ENCODE measurements around the gene RASL11A. TPM values are rescaled to one million over a fixed set of nuclear protein-coding genes. Genes with fewer than 3 reads are reported as not detected.
"Not testable (repeated sequence)": the region's sequence is repeated elsewhere in the genome, so short reads cannot be mapped to it uniquely, and the experiment has no call there.

Gene RASL11A
- total RNA-seq, 1 donor from 2014 or later: 1.8 TPM

DNA sequence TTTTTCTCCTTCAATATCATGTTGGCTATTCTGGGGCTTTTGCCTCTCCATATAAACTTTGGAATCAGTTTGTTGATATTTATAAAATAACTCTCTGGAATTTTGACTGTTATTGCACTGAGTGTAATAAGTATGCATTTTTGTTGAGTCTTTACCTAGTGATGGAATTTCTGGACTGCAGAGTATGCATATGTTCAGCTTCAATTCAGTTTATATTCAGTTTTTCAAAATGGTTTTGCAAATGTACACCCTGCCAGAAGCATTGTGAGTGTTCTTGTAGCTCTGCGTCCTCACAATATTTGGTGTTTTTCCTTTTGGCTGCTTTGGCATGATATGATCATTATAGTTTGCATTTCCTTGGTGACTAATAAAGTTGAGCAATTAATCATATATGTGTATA is 43.1 kb downstream of the RASL11A start:
- TF ChIP-seq, protein P1, sequence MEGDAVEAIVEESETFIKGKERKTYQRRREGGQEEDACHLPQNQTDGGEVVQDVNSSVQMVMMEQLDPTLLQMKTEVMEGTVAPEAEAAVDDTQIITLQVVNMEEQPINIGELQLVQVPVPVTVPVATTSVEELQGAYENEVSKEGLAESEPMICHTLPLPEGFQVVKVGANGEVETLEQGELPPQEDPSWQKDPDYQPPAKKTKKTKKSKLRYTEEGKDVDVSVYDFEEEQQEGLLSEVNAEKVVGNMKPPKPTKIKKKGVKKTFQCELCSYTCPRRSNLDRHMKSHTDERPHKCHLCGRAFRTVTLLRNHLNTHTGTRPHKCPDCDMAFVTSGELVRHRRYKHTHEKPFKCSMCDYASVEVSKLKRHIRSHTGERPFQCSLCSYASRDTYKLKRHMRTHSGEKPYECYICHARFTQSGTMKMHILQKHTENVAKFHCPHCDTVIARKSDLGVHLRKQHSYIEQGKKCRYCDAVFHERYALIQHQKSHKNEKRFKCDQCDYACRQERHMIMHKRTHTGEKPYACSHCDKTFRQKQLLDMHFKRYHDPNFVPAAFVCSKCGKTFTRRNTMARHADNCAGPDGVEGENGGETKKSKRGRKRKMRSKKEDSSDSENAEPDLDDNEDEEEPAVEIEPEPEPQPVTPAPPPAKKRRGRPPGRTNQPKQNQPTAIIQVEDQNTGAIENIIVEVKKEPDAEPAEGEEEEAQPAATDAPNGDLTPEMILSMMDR (conservative IDR thresholded peaks at IDR 0.05; ENCODE audit: low read depth, low read length): no peak
- DNase-seq (ENCODE audit: low read depth): no peak
- H3K4me3 ChIP-seq (ENCODE audit: low read depth, low read length): no peak overlapping the region

DNA sequence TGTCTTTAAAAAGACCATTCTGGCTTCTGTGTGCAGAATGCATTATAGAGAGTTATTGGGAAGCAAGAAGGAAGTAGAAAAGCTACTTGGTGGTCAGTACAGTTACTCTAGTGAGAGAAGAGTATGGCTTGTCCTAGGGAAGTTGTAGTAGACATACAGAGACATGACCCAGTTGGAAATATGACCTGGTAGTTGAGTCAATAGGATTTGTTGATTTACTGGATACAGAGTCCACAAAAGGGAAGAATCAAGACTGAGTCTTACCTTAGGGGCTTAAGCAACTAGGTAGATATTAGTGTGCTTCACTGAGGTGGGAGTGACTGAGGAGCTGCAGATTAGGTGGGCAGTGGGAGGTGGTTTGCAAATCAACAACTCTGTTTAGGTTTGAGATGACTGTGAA is 48.8 kb downstream of the RASL11A start:
- no peak overlapping the region for H3K4me3 ChIP-seq (ENCODE audit: low read depth, low read length)
- TF ChIP-seq, protein P1 (conservative IDR thresholded peaks at IDR 0.05; ENCODE audit: low read depth, low read length): no peak
- no peak for DNase-seq (ENCODE audit: low read depth)

DNA sequence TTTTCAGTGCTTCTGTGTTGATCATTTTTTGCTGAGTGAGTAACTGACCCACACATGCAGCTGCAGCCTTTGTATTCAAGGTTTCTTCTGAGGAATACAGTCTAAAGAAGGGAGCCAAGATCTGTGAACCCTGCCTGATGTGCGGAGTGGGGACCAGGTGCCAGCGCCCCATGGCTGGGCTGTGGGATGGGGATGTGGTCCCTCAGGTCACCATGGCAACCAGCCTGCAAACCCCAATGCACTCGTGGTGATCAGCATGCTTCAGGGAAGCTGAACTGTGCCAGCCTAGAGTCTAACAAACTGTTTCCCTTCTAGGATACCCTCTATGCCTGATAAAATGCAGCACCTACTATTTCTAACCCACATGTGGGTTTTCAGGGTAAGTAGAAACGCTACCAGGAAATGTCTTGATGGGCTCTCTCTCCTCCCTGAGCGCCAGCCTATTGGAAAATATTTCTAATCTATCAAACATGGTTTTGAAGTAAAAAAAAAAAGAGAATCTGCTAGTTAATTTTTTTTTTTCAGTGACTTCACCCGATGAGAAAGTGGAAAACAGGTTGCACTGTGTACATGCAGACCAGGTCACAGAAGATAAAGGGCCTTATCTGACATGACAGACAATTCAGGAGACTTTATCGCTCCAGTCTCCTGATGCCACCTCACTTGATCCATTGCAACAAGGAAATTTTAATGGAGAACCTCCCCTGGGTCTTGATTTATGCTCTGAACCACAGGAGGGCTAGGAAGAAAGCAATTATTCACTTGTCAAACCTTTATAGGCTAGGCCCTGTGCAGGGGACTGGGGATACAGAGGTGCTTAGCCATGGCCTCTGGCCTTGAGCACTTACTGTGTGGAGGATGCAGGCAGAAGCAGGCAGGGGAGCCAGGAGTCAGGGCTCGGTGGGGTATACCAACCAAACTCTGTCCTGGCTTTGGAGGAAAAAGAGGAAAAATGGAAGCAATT is 51.1 kb downstream of the RASL11A start:
- TF ChIP-seq, protein P1 (conservative IDR thresholded peaks at IDR 0.05; ENCODE audit: low read depth, low read length): no peak

DNA sequence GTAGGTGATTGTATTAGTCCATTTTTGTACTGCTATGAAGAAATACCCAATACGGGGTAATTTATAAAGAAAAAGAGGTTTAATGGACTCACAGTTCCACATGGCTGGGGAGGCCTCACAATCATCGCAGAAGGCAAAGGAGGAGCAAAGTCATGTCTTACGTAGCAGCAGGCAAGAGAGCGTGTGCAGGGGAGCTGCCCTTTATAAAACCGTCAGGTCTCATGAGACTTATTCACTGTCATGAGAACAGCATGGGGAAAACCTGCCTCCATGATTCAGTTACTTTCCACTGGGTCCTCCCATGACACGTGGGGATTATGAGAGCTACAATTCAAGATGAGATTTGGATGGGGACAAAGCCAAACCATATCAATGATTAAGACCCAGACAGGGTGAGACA is 51.8 kb downstream of the RASL11A start:
- not testable (repeated sequence) for DNase-seq (ENCODE audit: low read depth); H3K4me3 ChIP-seq (ENCODE audit: low read depth, low read length)

More for the DNA sequence above, 51.1 kb downstream of the RASL11A start:
- H3K4me3 ChIP-seq (ENCODE audit: low read depth, low read length): no peak overlapping the region
- no peak for DNase-seq (ENCODE audit: low read depth)

Other genes starting within 250 kb of the RASL11A start
- 14.1 and 18.4 TPM in 2 replicates for gene USP12, start 99.0 kb upstream of the RASL11A start, total RNA-seq
- gene RPL21, start 19.3 kb upstream of the RASL11A start, total RNA-seq: 1,256 and 1,691 TPM in 2 replicates
- gene GTF3A, start 153.8 kb downstream of the RASL11A start, total RNA-seq: 160 and 349 TPM in 2 replicates
- 50.0 and 59.0 TPM in 2 replicates for gene MTIF3, start 179.7 kb downstream of the RASL11A start, total RNA-seq

All from epithelial cell of proximal tubule (primary cell).